GM21717 (cell line): ENCODE measurements around the gene SRSF2.
"Not testable (repeated sequence)": the region's sequence is repeated elsewhere in the genome, so short reads cannot be mapped to it uniquely, and the experiment has no call there.

ENCODE experiments used
- ATAC-seq: cut with Tn5 transposase; IDR thresholded peaks from one replicate; pipeline ENCODE4 v1.9.1; 2021; ENCODE audit warnings: mild to moderate bottlenecking, moderate library complexity; ENCODE audit not compliant: unreplicated experiment

Gene SRSF2

GRCh38 chr17:76722279-76722678, 14.9 kb downstream of the SRSF2 start:
- no peak for ATAC-seq

- ATAC-seq: no peak
Measured at GRCh38 chr17:76721463-76721862, 15.7 kb downstream of the SRSF2 start.

GRCh38 chr17:76720941-76721340, 16.2 kb downstream of the SRSF2 start:
- ATAC-seq: no peak

- no peak for ATAC-seq
Measured at GRCh38 chr17:76720211-76720610, 16.9 kb downstream of the SRSF2 start.

GRCh38 chr17:76718516-76718915, 18.6 kb downstream of the SRSF2 start:
- ATAC-seq: no peak

- no peak for ATAC-seq
Measured at GRCh38 chr17:76716839-76717215, 20.3 kb downstream of the SRSF2 start.

- ATAC-seq: no peak
Measured at GRCh38 chr17:76716146-76716838, 20.8 kb downstream of the SRSF2 start.

GRCh38 chr17:76715496-76715830, 21.7 kb downstream of the SRSF2 start:
- no peak for ATAC-seq

GRCh38 chr17:76714822-76715495, 22.2 kb downstream of the SRSF2 start:
- ATAC-seq: no peak

- ATAC-seq: no peak
Measured at GRCh38 chr17:76714336-76714735, 22.8 kb downstream of the SRSF2 start.

- no peak for ATAC-seq
Measured at GRCh38 chr17:76713765-76714164, 23.4 kb downstream of the SRSF2 start.

GRCh38 chr17:76712321-76712720, 24.8 kb downstream of the SRSF2 start:
- not testable (repeated sequence) for ATAC-seq

GRCh38 chr17:76710863-76711611, 26.1 kb downstream of the SRSF2 start, which contains the start of gene MXRA7:
Gene MXRA7, minus strand, starts transcription at chr17:76710965. Its CDS starts 19 bp downstream, at chr17:76710946.
- no peak for ATAC-seq

- ATAC-seq: not testable (repeated sequence)
Measured at GRCh38 chr17:76709951-76710862, 26.9 kb downstream of the SRSF2 start.

GRCh38 chr17:76709077-76709950, 27.8 kb downstream of the SRSF2 start:
- ATAC-seq: no peak

- no peak for ATAC-seq
Measured at GRCh38 chr17:76707985-76708807, 28.9 kb downstream of the SRSF2 start.

GRCh38 chr17:76706817-76707216, 30.3 kb downstream of the SRSF2 start:
- ATAC-seq: no peak

- no peak for ATAC-seq
Measured at GRCh38 chr17:76704805-76705204, 32.3 kb downstream of the SRSF2 start.
